D721Med (cell line): Measurements from ENCODE around the gene UBL7.

ENCODE experiments used
- DNase-seq: peaks from one replicate; pipeline ENCODE4 v3.0.0; 2011; ENCODE audit warnings: low spot score; ENCODE audit not compliant: insufficient read length
- FAIRE-seq: peaks from 2 replicates; lab custom pipeline; 2011; peaks lifted over from hg19 to GRCh38; lab: Jason Lieb, UNC
- CTCF ChIP-seq: IDR thresholded peaks from 2 replicates; pipeline ENCODE4 v1.5.1; 2012; ENCODE audit warnings: mild to moderate bottlenecking, control low read depth; ENCODE audit not compliant: insufficient read depth; ENCODE audit errors: missing control alignments

UBL7 gene

GRCh38 chr15:74443100-74443909 lies 17.7 kb downstream of the UBL7 start:
- no peak for FAIRE-seq
- DNase-seq: no peak
- TF ChIP-seq CTCF: no peak

- DNase-seq (no peak), FAIRE-seq (no peak)
- TF ChIP-seq CTCF: no peak
Observed at GRCh38 chr15:74442604-74443003, 18.4 kb downstream of the UBL7 start.

GRCh38 chr15:74442063-74442462 lies 18.9 kb downstream of the UBL7 start:
- no peak for DNase-seq
- TF ChIP-seq CTCF: no peak
- no peak for FAIRE-seq

GRCh38 chr15:74441248-74441941 lies 19.6 kb downstream of the UBL7 start:
- DNase-seq (no peak), FAIRE-seq (no peak)
- TF ChIP-seq CTCF: no peak

- TF ChIP-seq CTCF: peak; percentile 95
- FAIRE-seq: no peak
- DNase-seq: peak; percentile 69
Observed at GRCh38 chr15:74438721-74439316, 22.1 kb downstream of the UBL7 start.

- FAIRE-seq (no peak), DNase-seq (no peak)
- no peak for TF ChIP-seq CTCF
Observed at GRCh38 chr15:74438206-74438605, 22.8 kb downstream of the UBL7 start.
